ENCODE results near the gene DNM3.
A peak's percentile ranks its signal among the peaks of the same experiment; 100 is the strongest.

Gene DNM3

DNA sequence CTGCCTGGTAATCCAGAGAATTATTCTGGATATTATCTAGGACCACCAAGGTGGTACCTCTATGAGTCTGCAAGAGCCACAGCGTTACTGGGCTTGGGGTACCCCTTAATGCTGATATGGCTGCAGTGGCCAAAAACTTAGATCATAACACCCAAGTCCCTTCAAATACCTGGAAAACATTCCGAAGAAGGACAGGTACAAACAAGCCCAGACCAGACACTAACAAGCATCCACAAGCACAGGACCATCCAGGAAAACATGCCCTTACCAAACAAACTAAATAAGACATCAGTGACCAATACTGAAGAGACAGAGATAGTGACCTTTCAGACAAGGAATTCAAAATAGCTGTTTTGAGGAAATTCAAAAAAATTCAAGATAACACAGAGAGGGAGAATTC, 582.0 kb downstream of the DNM3 start:
- no peak for DNase-seq (ENCODE audit: extremely low spot score)
- TF ChIP-seq SP1 (IDR thresholded peaks at IDR 0.05) (no peak), FOXK2 (IDR thresholded peaks at IDR 0.05) (no peak), BHLHE40 (IDR thresholded peaks at IDR 0.05; ENCODE audit: borderline replicate concordance) (no peak), NFRKB (IDR thresholded peaks at IDR 0.05) (no peak), ARNT (IDR thresholded peaks at IDR 0.05) (no peak), ELF4 (IDR thresholded peaks at IDR 0.05) (no peak), HDGF (IDR thresholded peaks at IDR 0.05; ENCODE audit: borderline replicate concordance) (no peak), ZNF384 (IDR thresholded peaks at IDR 0.05) (no peak)
- TF ChIP-seq, protein P1, sequence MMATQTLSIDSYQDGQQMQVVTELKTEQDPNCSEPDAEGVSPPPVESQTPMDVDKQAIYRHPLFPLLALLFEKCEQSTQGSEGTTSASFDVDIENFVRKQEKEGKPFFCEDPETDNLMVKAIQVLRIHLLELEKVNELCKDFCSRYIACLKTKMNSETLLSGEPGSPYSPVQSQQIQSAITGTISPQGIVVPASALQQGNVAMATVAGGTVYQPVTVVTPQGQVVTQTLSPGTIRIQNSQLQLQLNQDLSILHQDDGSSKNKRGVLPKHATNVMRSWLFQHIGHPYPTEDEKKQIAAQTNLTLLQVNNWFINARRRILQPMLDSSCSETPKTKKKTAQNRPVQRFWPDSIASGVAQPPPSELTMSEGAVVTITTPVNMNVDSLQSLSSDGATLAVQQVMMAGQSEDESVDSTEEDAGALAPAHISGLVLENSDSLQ (IDR thresholded peaks at IDR 0.05) = no peak
- ChIA-PET POLR2A (no interaction called here), CTCF (no interaction called here)

DNA sequence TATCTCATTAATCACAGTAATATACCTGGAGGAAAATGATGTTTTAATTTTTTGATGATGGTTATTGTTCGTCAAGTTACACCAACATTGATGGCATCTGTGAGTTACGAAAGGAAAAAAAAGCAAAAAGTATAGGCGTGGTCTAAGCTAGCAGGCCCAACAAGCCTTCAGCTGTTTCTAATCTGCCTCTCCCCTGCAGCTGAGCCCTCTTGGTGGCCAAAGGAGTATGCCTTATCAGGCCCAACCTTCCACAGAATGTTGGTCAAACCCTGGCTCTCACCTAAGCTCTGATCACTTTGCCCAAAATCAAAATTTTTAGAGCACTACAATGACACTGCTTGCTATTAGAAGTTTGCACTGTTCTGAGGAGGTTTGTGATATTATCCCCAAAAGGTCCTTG, 584.0 kb downstream of the DNM3 start:
- ChIA-PET POLR2A (no interaction called here), CTCF (no interaction called here)
- no peak for DNase-seq (ENCODE audit: extremely low spot score)
- TF ChIP-seq CTBP1 (IDR thresholded peaks at IDR 0.05; ENCODE audit: borderline replicate concordance) (no peak), FOXK2 (IDR thresholded peaks at IDR 0.05) (no peak), SUZ12 (IDR thresholded peaks at IDR 0.05) (no peak), ZNF384 (IDR thresholded peaks at IDR 0.05) (no peak), LEF1 (IDR thresholded peaks at IDR 0.05; ENCODE audit: borderline replicate concordance) (no peak), BHLHE40 (IDR thresholded peaks at IDR 0.05; ENCODE audit: borderline replicate concordance) (no peak), HDGF (IDR thresholded peaks at IDR 0.05; ENCODE audit: borderline replicate concordance) (no peak), SP1 (IDR thresholded peaks at IDR 0.05) (no peak), TARDBP (IDR thresholded peaks at IDR 0.05) (no peak), FOXA1 (IDR thresholded peaks at IDR 0.05) (no peak), L3MBTL2 (conservative IDR thresholded peaks at IDR 0.05) (no peak), ARNT (IDR thresholded peaks at IDR 0.05) (no peak), NFRKB (IDR thresholded peaks at IDR 0.05) (no peak), ELF4 (IDR thresholded peaks at IDR 0.05) (no peak), FOXM1 (IDR thresholded peaks at IDR 0.05; ENCODE audit: borderline replicate concordance) (no peak)
- TF ChIP-seq, protein P1 (IDR thresholded peaks at IDR 0.05) = no peak

GRCh38 chr1:172427191-172427590, 585.9 kb downstream of the DNM3 start:
- POLR2A ChIA-PET = no interaction called here
- no peak for DNase-seq (ENCODE audit: extremely low spot score)
- no peak for TF ChIP-seq NFRKB (IDR thresholded peaks at IDR 0.05)
- no peak for TF ChIP-seq ZNF384 (IDR thresholded peaks at IDR 0.05)
- TF ChIP-seq BHLHE40 (IDR thresholded peaks at IDR 0.05; ENCODE audit: borderline replicate concordance) = no peak
- TF ChIP-seq CTBP1 (IDR thresholded peaks at IDR 0.05; ENCODE audit: borderline replicate concordance) = no peak
- no peak for TF ChIP-seq SUZ12 (IDR thresholded peaks at IDR 0.05)
- no peak for TF ChIP-seq SP1 (IDR thresholded peaks at IDR 0.05)
- no peak for TF ChIP-seq FOXA1 (IDR thresholded peaks at IDR 0.05)
- no peak for TF ChIP-seq FOXK2 (IDR thresholded peaks at IDR 0.05)
- no peak for TF ChIP-seq LEF1 (IDR thresholded peaks at IDR 0.05; ENCODE audit: borderline replicate concordance)
- no peak for TF ChIP-seq L3MBTL2 (conservative IDR thresholded peaks at IDR 0.05)
- no peak for TF ChIP-seq TARDBP (IDR thresholded peaks at IDR 0.05)
- TF ChIP-seq, protein P1 (IDR thresholded peaks at IDR 0.05) = no peak
- TF ChIP-seq ARNT (IDR thresholded peaks at IDR 0.05) = no peak
- no peak for TF ChIP-seq HDGF (IDR thresholded peaks at IDR 0.05; ENCODE audit: borderline replicate concordance)
- TF ChIP-seq FOXM1 (IDR thresholded peaks at IDR 0.05; ENCODE audit: borderline replicate concordance) = no peak
- no peak for TF ChIP-seq ELF4 (IDR thresholded peaks at IDR 0.05)
- CTCF ChIA-PET = interaction anchor here (0.9 kb wide), 1 partner anchor 25 kb away, joined by 4 read pairs; no protein-coding TSS in a partner anchor

GRCh38 chr1:172429331-172430127, 588.2 kb downstream of the DNM3 start:
- TF ChIP-seq NFRKB (IDR thresholded peaks at IDR 0.05) (no peak), BHLHE40 (IDR thresholded peaks at IDR 0.05; ENCODE audit: borderline replicate concordance) (no peak), ELF4 (IDR thresholded peaks at IDR 0.05) (no peak), L3MBTL2 (conservative IDR thresholded peaks at IDR 0.05) (no peak)
- TF ChIP-seq, protein P1 (IDR thresholded peaks at IDR 0.05) = peak; percentile 45
- ChIA-PET CTCF (interaction anchor here (0.9 to 1.2 kb wide), 2 partner anchors 427 to 629 kb away, joined by 3 read pairs; no protein-coding TSS in a partner anchor), POLR2A (no interaction called here)
- DNase-seq (ENCODE audit: extremely low spot score) = peak; percentile 46

GRCh38 chr1:172430128-172430454, 588.8 kb downstream of the DNM3 start:
- POLR2A ChIA-PET = no interaction called here
- CTCF ChIA-PET = interaction anchor here (0.9 to 1.2 kb wide), 2 partner anchors 427 to 630 kb away, joined by 3 read pairs; no protein-coding TSS in a partner anchor
- no peak for DNase-seq (ENCODE audit: extremely low spot score)
- no peak for TF ChIP-seq BHLHE40 (IDR thresholded peaks at IDR 0.05; ENCODE audit: borderline replicate concordance)
- no peak for TF ChIP-seq ZNF384 (IDR thresholded peaks at IDR 0.05)
- no peak for TF ChIP-seq FOXM1 (IDR thresholded peaks at IDR 0.05; ENCODE audit: borderline replicate concordance)
- no peak for TF ChIP-seq NFRKB (IDR thresholded peaks at IDR 0.05)
- no peak for TF ChIP-seq SUZ12 (IDR thresholded peaks at IDR 0.05)
- no peak for TF ChIP-seq L3MBTL2 (conservative IDR thresholded peaks at IDR 0.05)
- no peak for TF ChIP-seq ARNT (IDR thresholded peaks at IDR 0.05)
- TF ChIP-seq SP1 (IDR thresholded peaks at IDR 0.05) = no peak
- TF ChIP-seq LEF1 (IDR thresholded peaks at IDR 0.05; ENCODE audit: borderline replicate concordance) = no peak
- TF ChIP-seq FOXK2 (IDR thresholded peaks at IDR 0.05) = no peak
- no peak for TF ChIP-seq ELF4 (IDR thresholded peaks at IDR 0.05)
- TF ChIP-seq TARDBP (IDR thresholded peaks at IDR 0.05) = no peak
- TF ChIP-seq FOXA1 (IDR thresholded peaks at IDR 0.05) = no peak
- TF ChIP-seq CTBP1 (IDR thresholded peaks at IDR 0.05; ENCODE audit: borderline replicate concordance) = no peak
- TF ChIP-seq HDGF (IDR thresholded peaks at IDR 0.05; ENCODE audit: borderline replicate concordance) = no peak
- TF ChIP-seq, protein P1 (IDR thresholded peaks at IDR 0.05) = no peak
